Neural progenitor cell (in vitro differentiated cells): ENCODE results near the gene IPCEF1.

Source experiments
- EZH2 ChIP-seq: fragments of 200-600 bp; sonication (generic); IDR thresholded peaks from 2 replicates; pipeline ENCODE4 v1.6.1; 2017; ENCODE audit warnings: antibody characterized with exemption, mild to moderate bottlenecking, moderate library complexity
- EZH2phosphoT487 ChIP-seq: fragments of 200-600 bp; sonication (generic); IDR thresholded peaks from 2 replicates; pipeline ENCODE4 v1.6.1; 2017; ENCODE audit warnings: antibody characterized with exemption
- TF ChIP-seq, protein P1 (sequence below): fragments of 200-600 bp; sonication (generic); IDR thresholded peaks from 2 replicates; pipeline ENCODE4 v1.5.1; 2017; ENCODE audit warnings: antibody characterized with exemption, mild to moderate bottlenecking

DNA sequence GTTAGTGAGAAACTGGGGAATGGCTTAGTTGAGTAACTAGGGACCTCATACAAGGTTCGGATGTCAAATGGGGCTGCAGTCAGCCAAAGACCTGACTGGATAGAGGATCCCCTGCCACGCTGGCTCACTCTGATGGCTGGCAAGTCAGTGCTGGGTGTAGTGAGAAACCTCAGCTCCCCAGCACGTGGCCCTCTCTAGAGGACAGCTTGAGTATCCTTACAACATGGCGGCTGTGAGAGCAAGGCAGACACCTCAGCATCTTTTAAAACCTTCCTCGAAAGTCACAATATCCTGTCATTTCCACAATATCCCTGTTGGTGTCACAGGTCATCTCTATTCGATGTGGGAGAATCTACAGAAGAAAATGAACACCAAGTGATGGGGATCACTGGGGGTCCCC, 26.7 kb upstream of the IPCEF1 start:
- no peak for TF ChIP-seq EZH2
- TF ChIP-seq, protein P1, sequence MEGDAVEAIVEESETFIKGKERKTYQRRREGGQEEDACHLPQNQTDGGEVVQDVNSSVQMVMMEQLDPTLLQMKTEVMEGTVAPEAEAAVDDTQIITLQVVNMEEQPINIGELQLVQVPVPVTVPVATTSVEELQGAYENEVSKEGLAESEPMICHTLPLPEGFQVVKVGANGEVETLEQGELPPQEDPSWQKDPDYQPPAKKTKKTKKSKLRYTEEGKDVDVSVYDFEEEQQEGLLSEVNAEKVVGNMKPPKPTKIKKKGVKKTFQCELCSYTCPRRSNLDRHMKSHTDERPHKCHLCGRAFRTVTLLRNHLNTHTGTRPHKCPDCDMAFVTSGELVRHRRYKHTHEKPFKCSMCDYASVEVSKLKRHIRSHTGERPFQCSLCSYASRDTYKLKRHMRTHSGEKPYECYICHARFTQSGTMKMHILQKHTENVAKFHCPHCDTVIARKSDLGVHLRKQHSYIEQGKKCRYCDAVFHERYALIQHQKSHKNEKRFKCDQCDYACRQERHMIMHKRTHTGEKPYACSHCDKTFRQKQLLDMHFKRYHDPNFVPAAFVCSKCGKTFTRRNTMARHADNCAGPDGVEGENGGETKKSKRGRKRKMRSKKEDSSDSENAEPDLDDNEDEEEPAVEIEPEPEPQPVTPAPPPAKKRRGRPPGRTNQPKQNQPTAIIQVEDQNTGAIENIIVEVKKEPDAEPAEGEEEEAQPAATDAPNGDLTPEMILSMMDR: no peak
- no peak for TF ChIP-seq EZH2phosphoT487
